Loucy (cell line): ENCODE data around the gene CTSK.

Experiments
- CTCF ChIP-seq: fragments of 200-600 bp; sonication (generic); conservative IDR thresholded peaks from 2 replicates; pipeline ENCODE4 v1.5.1; 2014; ENCODE audit warnings: mild to moderate bottlenecking, antibody characterized with exemption, low read length
- EZH2phosphoT487 ChIP-seq: fragments of 200-600 bp; IDR thresholded peaks from 2 replicates; pipeline ENCODE4 v1.6.1; 2018; ENCODE audit warnings: antibody characterized with exemption, mild to moderate bottlenecking, moderate library complexity, borderline replicate concordance

GRCh38 chr1:150842964-150843363, 34.9 kb upstream of the CTSK start:
- TF ChIP-seq CTCF (no peak), EZH2phosphoT487 (no peak)
